Esophagus squamous epithelium (tissue), 5 donors: Measurements from ENCODE around the gene UNKL. TPM values are rescaled to one million over a fixed set of nuclear protein-coding genes. Genes with fewer than 3 reads are reported as not detected.
A peak's percentile ranks its signal among the peaks of the same experiment; 100 is the strongest.

Experiments
- DNase-seq: peaks from one replicate; lab custom pipeline; 2025; lab: John Stamatoyannopoulos, UW
- H3K27ac ChIP-seq, 4 donors: fragments of 200-600 bp; sonication (generic); one replicate each; pipeline ENCODE4 v1.5.1; 2016 to 2019; ENCODE audit warnings: mild to moderate bottlenecking in 1 of 4
- H3K27me3 ChIP-seq, 4 donors: fragments of 200-600 bp; sonication (generic); 1 replicate in 3 of 4; 2 replicates in 1 of 4; pipeline versions ENCODE4 v1.5.1 to v1.6.0; 2017 to 2021; ENCODE audit warnings: antibody characterized with exemption in 1 of 4
- H3K36me3 ChIP-seq, 3 donors: fragments of 200-600 bp; sonication (generic); one replicate each; pipeline ENCODE4 v1.5.1; 2016 to 2019
- H3K4me1 ChIP-seq, 3 donors: fragments of 200-600 bp; sonication (generic); one replicate each; pipeline ENCODE4 v1.5.1; 2017 to 2019
- H3K4me3 ChIP-seq, 4 donors: fragments of 200-600 bp; sonication (generic); 1 replicate in 3 of 4; 2 replicates in 1 of 4; pipeline ENCODE4 v1.5.1; 2016 to 2019; ENCODE audit warnings: mild to moderate bottlenecking in 2 of 4, moderate library complexity in 1 of 4
- H3K9me3 ChIP-seq, 3 donors: fragments of 200-600 bp; sonication (generic); one replicate each; pipeline ENCODE4 v1.5.1; 2016 to 2019
- CTCF ChIP-seq, 6 experiments: fragments of 450-650 bp in 4 of 6; fragments of 200-600 bp in 2 of 6; sonication (generic) in 2 of 6; IDR thresholded peaks; one replicate each; pipeline ENCODE4 v1.5.1; 2016 to 2019; ENCODE audit warnings: antibody characterized with exemption in 6 of 6, mild to moderate bottlenecking in 4 of 6, moderate library complexity in 4 of 6
- POLR2A ChIP-seq, 4 donors: fragments of 450-650 bp; IDR thresholded peaks; one replicate each; pipeline ENCODE4 v1.6.1; 2017; ENCODE audit warnings: antibody characterized with exemption in 4 of 4, mild to moderate bottlenecking in 4 of 4, moderate library complexity in 3 of 4
- WGBS, 2 donors: methylation state at CpG; one replicate each; pipeline ENCODE4 v1.1.5; 2018; 5-methylcytosine and 5-hydroxymethylcytosine counted together
- intact Hi-C: fragments of 100-400 bp; cut with DNase I; formaldehyde crosslinking; loops from one replicate; pipeline ENCODE4 v1.15.0; 2022
- total RNA-seq, 4 donors: library from RNA; depleted of rRNA; stranded (reverse); fragments of >200 nt; gene quantifications; one replicate each; pipeline ENCODE4 v1.1.0, GENCODE V29; 2016
- donor health status: DM: yes; HTN: yes; CAD: no.

The UNKL gene
- total RNA-seq, 4 donors from 2014 or later, result 5.9 to 17.2 (median 10.6) TPM

- Histone ChIP-seq H3K4me1 (peaks cover 8 to 12% (median 10%) of the 10 kb centered on the region in 3 donors), H3K27me3 (peaks cover 0 to 20% (median 2%) of the 10 kb centered on the region in 4 donors), H3K9me3 (peaks cover 0 to 7% (median 4%) of the 10 kb centered on the region in 3 donors), H3K27ac (no peak overlapping the region), H3K4me3 (no peak overlapping the region), H3K36me3 (peaks cover 10 to 51% (median 22%) of the 10 kb centered on the region in 3 donors)
- intact Hi-C loops, result no loop called here
- TF ChIP-seq CTCF (IDR thresholded peaks at IDR 0.05) (no peak), POLR2A (IDR thresholded peaks at IDR 0.05) (no peak)
- WGBS, 2 donors, result 77 to 82% methylated on average over 4 to 8 of the region's 17 CpGs
- DNase-seq, result no peak
Measured at GRCh38 chr16:1326946-1327618, 87.4 kb downstream of the UNKL start.

GRCh38 chr16:1326391-1326790 lies 88.1 kb downstream of the UNKL start:
- 70 to 82% methylated on average over 5 to 10 of the region's 17 CpGs for WGBS, 2 donors
- H3K4me3 ChIP-seq, result no peak overlapping the region
- peaks cover under 1 to 5% (median 3%) of the 10 kb centered on the region in 3 donors for H3K4me1 ChIP-seq
- peaks cover 10 to 58% (median 22%) of the 10 kb centered on the region in 3 donors for H3K36me3 ChIP-seq
- intact Hi-C loops, result no loop called here
- no peak for DNase-seq
- peaks cover 0 to 7% (median 4%) of the 10 kb centered on the region in 3 donors for H3K9me3 ChIP-seq
- peaks cover 0 to 13% (median 0%) of the 10 kb centered on the region in 4 donors for H3K27me3 ChIP-seq
- no peak for TF ChIP-seq CTCF (IDR thresholded peaks at IDR 0.05)
- TF ChIP-seq POLR2A (IDR thresholded peaks at IDR 0.05), result no peak
- H3K27ac ChIP-seq, result peak overlapping the region in 1 of 4 donors; percentile 16

GRCh38 chr16:1325673-1326371 lies 88.7 kb downstream of the UNKL start:
- H3K36me3 ChIP-seq, result peaks cover 15 to 64% (median 27%) of the 10 kb centered on the region in 3 donors
- no peak for DNase-seq
- H3K4me1 ChIP-seq, result no peaks in the 10 kb centered on the region
- peaks cover 0 to 7% (median 4%) of the 10 kb centered on the region in 3 donors for H3K9me3 ChIP-seq
- H3K27me3 ChIP-seq, result peaks cover 0 to 7% (median 0%) of the 10 kb centered on the region in 4 donors
- no CpG with 5 or more reads among the region's 20 CpGs for whole genome bisulfite sequencing, 2 donors
- TF ChIP-seq CTCF (IDR thresholded peaks at IDR 0.05), result no peak
- TF ChIP-seq POLR2A (IDR thresholded peaks at IDR 0.05), result no peak
- peak overlapping the region in 1 of 4 donors; percentile 16 for H3K27ac ChIP-seq
- intact Hi-C loops, result no loop called here
- H3K4me3 ChIP-seq, result no peak overlapping the region

- no peak for DNase-seq
- H3K9me3 ChIP-seq, result peaks cover 0 to 1% (median under 1%) of the 10 kb centered on the region in 3 donors
- H3K27ac ChIP-seq, result no peak overlapping the region
- no peaks in the 10 kb centered on the region for H3K4me1 ChIP-seq
- peaks cover 20 to 70% (median 32%) of the 10 kb centered on the region in 3 donors for H3K36me3 ChIP-seq
- TF ChIP-seq POLR2A (IDR thresholded peaks at IDR 0.05) (no peak), CTCF (IDR thresholded peaks at IDR 0.05) (no peak)
- WGBS, 2 donors, result 75 to 85% methylated on average over 4 of the region's 15 CpGs
- intact Hi-C loops, result no loop called here
- peaks cover 0 to 2% (median 0%) of the 10 kb centered on the region in 4 donors for H3K27me3 ChIP-seq
- H3K4me3 ChIP-seq, result no peak overlapping the region
Measured at GRCh38 chr16:1325261-1325660, 89.2 kb downstream of the UNKL start.
